GM12874 (cell line): ENCODE measurements around the gene PTRH2.

Experiments used
- CTCF ChIP-seq: IDR thresholded peaks from 2 replicates; pipeline ENCODE4 v1.5.1; 2011; ENCODE audit warnings: low read depth, mild to moderate bottlenecking, control low read depth, low read length, moderate library complexity; ENCODE audit not compliant: insufficient read depth

Gene PTRH2

GRCh38 chr17:59730268-59730834 lies 23.1 kb upstream of the PTRH2 start:
- no peak for TF ChIP-seq CTCF

- no peak for TF ChIP-seq CTCF
Observed at GRCh38 chr17:59727817-59728533, 20.7 kb upstream of the PTRH2 start.

GRCh38 chr17:59725691-59726090 lies 18.5 kb upstream of the PTRH2 start:
- TF ChIP-seq CTCF = no peak

- no peak for TF ChIP-seq CTCF
Observed at GRCh38 chr17:59723607-59724006, 16.4 kb upstream of the PTRH2 start.

GRCh38 chr17:59723041-59723440 lies 15.8 kb upstream of the PTRH2 start:
- no peak for TF ChIP-seq CTCF

GRCh38 chr17:59722623-59723022 lies 15.4 kb upstream of the PTRH2 start:
- TF ChIP-seq CTCF = no peak

GRCh38 chr17:59719526-59719925 lies 12.3 kb upstream of the PTRH2 start:
- no peak for TF ChIP-seq CTCF

GRCh38 chr17:59716427-59716826 lies 9.2 kb upstream of the PTRH2 start:
- TF ChIP-seq CTCF = no peak
